GM19035 (cell line): ENCODE results near the gene KIF3C.
"Not testable (repeated sequence)": the region's sequence is repeated elsewhere in the genome, so short reads cannot be mapped to it uniquely, and the experiment has no call there.

ENCODE experiments used
- ATAC-seq: cut with Tn5 transposase; IDR thresholded peaks from one replicate; pipeline ENCODE4 v1.9.1; 2021; ENCODE audit not compliant: unreplicated experiment

The KIF3C gene

DNA sequence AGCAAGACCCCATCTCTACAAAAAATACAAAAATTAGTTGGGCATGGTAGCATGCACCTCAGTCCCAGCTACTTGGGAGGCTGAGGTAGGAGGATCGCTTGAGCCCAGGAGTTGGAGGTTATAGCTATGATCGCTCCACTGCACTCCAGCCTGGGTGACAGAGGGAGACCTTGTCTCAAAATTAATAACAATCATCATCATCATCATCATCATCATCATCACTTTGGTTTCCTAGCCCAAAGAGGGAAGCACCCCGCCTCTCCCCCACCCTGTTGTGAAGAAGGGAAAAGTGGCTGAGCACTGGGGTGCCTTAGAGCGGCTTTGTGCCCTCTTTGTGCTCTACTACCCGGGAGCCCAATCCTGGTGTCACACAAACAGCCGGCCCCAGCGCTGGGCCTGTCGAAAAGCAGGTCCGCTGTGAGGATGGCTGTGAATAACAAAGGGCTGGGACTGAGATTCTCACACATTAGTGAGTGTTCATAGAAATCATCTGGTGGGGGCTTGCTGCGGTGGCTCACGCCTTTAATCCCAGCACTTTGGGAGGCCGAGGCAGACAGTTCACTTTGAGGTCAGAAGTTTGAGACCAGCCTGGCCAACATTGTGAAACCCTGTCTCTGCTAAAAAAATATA, 61.4 kb downstream of the KIF3C start:
- ATAC-seq, result no peak

DNA sequence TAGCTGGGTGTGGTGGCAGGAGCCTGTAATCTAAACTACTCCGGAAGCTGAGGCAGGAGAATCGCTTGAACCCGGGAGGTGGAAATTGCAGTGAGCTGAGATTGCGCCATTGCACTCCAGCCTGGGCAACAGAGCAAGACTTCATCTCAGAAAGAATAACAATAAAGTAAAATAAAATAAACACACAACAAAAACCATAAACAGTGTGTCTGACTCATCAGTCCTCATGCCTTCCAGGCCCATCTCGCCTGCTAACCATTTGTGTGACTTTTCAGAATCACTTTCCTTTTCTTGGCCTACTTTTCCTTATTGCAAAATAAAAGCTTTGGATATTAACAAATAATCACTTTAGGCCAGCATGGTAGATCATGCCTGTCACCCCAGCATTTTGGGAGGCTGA, 62.0 kb downstream of the KIF3C start:
- no peak for ATAC-seq

DNA sequence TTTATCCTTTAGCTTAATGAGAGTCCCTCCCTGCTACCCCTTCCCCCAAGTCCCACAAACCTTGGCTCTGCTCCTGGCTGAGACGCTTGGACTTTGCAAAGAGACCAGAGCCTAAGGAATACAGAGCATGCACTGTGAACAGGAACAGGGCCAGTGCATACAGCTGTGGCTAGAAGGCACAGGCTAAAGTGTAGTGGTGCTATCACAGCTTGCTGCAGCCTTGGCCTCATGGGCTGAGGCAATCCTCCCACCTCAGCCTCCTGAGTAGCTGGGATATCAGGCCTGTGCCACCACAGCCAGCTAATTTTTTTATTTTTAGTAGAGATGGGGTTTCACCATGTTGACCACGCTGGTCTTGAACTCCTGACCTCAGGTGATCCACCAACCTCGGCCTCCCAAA, 64.5 kb downstream of the KIF3C start:
- no peak for ATAC-seq

DNA sequence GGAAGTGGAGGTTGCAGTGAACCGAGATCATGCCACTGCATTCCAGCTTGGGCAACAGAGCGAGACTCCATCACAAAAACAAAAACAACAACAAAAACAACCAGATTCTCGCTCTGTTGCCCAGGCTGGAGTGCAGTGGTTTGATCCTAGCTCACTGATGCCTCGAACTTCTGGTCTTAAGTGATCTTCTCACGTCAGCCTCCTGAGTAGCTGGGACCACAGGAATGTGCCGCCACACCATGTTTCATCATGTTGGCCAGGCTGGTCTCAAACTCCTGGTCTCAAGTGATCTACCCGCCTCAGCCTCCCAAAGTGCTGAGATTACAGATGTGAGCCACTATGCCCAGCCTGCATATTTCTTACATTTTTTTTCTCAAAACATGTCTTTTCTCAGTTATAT, 64.9 kb downstream of the KIF3C start:
- not testable (repeated sequence) for ATAC-seq

DNA sequence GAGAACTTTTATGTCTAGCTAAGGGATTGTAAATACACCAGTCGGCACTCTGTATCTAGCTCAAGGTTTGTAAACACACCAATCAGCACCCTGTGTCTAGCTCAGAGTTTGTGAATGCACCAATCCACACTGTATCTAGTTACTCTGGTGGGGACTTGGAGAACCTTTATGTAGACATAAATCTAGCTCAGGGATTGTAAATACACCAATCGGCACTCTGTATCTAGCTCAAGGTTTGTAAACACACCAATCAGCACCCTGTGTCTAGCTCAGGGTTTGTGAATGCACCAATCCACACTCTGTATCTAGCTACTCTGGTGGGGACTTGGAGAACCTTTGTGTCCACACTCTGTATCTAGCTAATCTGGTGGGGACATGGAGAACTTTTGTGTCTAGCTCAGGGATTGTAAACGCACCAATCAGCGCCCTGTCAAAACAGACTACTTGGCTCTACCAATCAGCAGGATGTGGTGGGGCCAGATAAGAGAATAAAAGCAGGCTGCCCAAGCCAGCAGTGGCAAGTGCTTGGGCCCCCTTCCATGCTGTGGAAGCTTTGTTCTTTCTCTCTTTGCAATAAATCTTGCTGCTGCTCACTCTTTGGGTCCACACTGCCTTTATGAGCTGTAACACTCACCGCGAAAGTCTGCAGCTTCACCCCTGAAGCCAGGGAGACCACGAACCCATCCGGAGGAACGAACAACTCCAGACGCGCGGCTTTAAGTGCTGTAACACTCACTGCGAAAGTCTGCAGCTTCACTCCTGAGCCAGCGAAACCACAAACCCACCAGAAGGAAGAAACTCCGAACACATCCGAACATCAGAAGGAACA, 66.1 kb downstream of the KIF3C start:
- not testable (repeated sequence) for ATAC-seq

DNA sequence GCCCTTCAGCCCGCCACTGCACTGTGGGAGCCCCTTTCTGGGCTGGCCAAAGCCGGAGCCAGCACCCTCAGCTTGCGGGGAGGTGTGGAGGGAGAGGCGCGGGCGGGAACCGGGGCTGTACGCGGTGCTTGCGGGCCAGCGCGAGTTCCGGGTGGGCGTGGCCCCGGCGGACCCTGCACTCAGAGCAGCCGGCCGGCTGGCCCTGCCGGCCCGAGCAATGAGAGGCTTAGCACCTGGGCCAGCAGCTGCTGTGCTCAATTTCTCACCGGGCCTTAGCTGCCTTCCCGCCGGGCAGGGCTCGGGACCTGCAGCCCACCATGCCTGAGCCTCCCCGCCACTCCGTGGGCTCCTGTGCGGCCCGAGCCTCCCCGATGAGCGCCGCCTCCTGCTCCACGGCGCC, 66.9 kb downstream of the KIF3C start:
- ATAC-seq, result not testable (repeated sequence)

DNA sequence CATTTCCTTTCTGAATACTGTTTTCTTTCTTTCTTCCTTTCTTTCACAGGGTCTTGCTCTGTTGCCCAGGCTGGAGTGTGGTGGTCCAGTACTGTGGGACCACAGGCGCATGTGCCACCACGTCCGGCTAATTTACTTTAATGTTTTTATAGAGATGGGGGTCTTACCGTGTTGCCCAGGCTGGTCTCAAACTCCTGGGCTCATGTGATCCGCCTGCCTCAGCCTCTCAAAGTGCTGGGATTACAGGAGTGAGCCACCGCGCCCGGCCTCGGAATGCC, 68.7 kb downstream of the KIF3C start:
- ATAC-seq, result not testable (repeated sequence)

DNA sequence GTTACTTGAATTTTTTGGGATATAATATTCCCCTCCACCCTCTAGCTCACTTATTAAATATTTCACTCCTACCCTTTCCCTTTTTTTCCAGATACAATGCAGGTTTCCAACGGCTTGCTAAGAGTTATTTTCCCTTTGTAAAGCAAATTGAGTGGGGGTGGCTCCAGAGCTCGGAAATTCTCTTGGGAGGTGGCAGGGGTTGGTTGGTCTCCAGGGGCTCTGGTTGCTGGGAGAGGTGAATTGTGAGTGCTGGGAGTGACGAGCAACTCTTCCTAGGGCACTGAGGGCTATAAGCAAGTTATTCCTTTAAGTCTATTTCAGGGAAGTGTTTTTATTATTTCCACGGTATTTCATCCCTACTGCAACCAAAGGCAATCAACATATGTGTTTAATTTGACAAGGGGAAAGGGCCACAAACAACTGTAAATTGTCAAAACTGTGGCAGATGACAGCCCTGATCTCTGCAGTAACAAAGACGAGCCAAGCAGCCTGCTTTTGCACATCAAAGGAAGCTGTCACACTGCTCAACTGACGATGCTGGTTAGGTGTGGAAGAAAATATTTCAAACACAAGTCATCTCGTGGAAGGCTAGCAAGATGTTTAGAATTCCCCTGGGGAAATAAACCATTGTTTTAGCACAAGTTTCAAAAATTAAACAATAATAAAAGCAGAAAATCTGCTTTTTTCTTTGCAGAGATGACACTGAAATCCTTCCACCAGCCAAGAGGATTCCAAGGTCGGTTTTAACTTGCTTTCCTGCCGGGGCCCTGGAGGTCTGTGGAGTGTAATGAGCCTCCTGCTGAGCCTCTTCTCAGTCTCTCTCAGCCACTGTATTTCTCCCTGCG, 69.2 kb downstream of the KIF3C start:
- ATAC-seq, result no peak

DNA sequence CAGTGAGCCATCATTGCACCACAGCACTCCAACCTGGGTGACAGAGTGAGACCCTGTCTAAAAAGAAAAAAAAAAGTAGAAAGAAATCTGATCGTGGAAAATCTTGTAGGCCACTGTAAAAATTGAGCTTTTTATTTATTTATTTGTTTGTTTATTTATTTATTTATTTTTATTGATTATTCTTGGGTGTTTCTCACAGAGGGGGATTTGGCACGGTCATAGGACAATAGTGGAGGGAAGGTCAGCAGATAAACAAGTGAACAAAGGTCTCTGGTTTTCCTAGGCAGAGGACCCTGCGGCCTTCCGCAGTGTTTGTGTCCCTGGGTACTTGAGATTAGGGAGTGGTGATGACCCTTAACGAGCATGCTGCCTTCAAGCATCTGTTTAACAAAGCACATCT, 72.7 kb downstream of the KIF3C start:
- not testable (repeated sequence) for ATAC-seq

DNA sequence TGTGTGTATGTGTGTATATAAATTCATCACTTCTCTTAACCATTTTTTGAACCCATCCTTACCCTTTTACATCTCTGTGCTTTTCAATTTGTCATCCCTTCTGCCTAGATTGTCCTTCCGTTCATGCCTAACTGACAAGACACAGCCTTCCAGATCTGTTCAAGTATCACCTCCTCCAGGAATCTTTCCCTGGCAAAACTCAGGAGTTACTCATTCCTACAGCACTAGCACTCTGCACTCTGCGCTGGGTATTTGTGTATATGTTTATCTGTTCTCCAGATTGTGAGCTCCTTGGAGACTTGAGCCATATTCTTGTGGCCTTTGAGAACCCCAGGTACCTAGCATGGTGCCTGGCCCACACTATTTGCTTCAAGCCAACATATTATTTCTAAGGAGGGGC, 77.2 kb downstream of the KIF3C start:
- ATAC-seq, result no peak

DNA sequence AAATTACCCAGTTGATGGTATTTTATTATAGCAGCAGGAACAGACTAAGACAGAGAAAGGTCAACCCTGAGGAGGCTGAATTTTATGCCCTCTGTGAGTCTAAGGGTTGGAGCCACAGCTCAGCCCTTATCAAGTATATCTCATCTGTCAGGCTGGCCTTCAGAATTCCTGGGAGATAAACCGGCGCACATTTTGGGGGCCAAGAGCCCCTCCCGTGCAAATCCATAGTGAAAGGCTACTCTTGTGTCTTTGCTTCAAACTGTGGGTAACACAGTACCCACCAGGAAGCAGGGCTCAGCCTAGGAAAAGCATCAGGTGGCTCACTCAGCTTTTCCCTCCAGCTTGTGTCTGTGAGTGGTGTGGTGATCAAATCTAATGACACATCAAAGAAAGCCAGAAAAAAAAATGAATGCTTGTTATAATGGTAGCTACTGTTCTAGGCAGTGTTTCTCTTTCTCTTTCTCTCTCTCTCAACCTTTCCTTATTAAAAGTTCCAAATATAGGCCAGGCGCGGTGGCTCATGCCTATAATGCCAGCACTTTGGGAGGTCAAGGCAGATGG, 79.0 kb downstream of the KIF3C start:
- no peak for ATAC-seq

DNA sequence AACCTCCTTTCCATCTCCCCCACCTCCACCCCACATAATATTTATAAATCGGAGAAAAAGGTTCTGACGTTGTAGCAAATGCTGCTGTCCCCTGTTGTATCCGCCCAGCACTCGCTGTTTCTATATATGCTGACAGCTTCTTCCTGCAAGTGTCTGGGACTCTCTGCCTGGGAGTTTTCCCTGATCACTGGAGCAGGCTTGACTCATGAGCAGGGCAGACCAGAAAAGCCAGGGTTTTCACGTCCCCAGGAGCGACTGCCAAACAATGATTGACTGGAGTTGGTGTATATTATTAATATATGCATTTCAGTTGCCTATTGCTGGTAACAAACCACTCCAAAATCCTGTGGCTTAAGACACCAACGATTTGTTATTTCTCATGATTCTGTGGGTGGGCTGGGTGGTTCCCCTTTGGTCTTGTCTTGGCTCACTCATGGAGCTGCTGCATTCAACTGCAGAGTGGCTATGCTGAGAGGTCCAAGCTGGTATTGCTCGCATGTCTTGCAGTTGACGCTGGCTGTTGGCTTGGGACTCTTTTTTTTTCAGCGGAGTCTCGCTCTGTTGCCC, 82.8 kb downstream of the KIF3C start:
- ATAC-seq, result no peak

DNA sequence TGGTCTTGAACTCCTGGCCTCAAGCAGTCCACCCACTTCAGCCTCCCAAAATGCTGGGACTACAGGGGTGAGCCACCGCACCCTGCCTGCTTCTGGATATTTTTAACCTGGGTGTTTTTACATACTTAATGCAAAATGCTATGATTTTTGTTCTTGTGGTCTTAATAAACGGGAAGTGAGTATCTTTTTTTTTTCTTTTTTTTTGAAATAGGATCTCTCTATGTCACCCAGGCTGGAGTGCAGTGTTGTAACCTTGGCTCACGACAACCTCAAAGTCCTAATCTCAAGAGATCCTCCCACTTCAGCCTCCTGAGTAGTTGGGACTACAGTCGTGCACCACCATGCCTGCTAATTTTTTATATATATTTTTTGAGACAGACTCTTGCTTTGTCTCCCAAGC, 84.8 kb downstream of the KIF3C start:
- no peak for ATAC-seq

DNA sequence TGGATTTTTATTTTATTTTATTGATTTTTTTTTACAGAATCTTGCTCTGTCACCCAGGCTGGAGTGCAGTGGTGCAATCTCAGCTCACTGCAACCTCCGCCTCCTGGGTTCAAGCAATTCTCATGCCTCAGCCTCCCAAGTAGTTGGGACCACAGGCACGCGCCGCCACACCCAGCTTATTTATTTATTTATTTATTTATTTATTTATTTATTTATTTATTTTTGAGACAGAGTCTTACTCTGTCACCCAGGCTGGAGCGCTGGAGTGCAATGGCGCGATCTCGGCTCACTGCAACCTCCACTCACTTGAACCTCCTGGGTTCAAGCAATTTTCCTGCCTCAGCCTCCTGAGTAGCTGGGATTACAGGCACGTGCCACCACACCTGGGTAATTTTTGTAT, 86.0 kb downstream of the KIF3C start:
- ATAC-seq, result not testable (repeated sequence)

DNA sequence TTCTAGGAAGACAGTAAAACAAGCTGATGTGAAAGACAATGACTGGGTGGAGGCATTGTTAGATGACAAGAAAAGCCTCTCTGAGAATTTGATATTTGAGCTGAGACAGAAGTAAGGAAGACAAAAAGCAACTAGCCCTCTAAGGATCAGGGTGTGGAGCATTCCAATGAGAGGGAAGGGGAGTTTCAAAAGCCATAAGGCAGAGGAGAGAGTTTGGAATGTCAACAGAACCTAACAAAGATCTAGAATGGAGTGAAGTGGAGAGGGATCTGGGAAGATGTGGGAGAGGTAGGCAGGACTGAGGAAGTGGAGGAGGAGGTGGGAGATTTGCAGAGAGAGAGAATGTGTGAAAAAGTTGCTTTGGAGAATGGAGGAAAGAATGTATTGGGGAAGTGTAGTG, 86.7 kb downstream of the KIF3C start:
- no peak for ATAC-seq

DNA sequence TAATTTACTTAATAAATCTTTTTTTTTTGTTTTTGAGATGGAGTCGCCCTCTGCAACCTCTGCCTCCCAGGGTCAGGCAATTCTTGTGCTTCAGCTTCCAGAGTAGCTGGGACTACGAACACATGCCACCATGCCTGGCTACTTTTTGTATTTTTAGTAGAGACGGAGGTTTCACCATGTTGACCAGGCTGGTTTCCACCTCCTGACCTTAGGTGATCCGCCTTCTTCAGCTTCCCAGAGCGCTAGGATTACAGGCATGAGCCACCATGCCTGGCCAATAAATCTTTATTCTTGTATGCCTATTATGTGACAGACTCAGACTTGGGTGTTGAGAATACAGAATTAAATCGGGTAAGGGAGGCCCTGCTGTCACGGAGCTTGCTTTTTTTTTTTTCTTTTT, 87.3 kb downstream of the KIF3C start:
- no peak for ATAC-seq

DNA sequence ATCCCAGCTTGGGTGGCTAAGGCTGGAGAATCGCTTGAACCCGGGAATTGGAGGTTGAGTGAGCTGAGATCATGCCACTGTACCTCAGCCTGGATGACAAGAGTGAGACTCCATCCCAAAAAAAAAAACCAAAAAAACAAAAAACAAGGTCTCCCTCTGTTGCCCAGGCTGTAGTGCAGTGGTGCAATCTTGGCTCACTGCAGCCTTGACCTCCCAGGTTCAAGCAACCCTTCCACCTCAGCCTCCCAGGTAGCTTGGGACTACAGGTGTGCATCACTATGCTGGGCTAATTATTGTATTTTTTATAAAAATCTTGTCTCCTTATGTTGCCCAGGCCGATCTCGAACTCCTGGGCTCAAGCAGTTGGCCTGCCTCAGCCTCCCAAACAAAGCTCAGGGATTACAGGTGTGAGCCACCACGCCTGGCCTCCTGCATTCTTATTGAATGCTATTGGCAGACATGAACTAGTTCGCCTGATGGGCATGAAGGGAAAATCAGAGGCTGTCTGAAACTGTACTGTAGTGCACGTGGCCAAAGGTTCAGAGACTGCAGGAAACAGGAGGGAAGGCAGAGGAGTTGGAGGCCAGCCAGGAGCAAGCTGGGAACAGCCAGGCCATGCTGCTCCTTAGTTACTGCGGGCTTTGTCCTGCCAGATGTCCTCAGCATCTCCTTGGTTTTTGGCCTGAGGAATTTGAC, 88.0 kb downstream of the KIF3C start:
- ATAC-seq, result no peak

DNA sequence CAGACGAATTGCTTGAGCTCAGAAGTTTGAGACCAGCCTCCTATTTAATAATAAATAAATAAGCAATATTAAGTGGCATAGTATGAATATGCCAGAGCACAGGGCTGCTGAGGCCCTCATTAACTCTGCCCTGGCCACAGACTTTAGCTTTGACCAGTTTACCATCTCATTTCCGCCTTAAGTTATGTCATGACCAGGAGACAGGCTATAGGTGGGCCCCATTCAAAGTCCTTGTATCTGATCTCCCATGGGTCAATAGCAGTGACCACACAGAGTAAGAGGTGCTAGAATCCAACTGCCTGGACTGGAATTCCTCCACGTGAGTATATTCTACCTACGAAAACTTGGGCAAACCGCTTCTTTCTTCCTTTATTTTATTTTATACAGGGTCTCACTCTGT, 90.6 kb downstream of the KIF3C start:
- no peak for ATAC-seq

DNA sequence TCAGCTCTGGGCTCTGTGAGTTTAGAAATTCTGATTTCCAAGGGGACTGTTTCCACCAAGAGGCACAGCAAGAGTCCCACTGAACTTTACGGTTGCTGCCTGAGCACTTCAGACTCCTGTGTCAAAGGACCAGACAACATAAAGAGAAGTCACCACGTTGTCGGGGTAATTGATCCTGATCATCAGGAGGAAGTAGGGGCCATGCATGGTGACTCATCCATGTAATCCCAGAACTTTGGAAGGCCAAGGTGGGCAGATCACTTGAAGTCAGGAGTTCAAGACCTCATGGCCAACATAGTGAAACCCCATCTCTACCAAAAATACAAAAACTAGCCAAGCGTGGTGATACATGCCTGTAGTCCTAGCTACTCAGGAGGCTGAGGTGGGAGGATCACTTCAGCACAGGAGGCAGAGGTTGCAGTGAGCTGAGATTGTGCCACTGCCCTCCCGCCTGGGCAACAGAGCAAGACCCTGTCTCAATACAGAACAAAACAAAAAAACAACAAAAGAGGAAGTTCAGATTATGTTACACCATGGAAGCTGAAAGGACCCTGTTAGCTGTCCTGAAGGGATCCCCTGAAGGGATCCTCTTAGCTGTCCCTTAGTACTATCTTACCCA, 94.6 kb downstream of the KIF3C start:
- ATAC-seq, result no peak

DNA sequence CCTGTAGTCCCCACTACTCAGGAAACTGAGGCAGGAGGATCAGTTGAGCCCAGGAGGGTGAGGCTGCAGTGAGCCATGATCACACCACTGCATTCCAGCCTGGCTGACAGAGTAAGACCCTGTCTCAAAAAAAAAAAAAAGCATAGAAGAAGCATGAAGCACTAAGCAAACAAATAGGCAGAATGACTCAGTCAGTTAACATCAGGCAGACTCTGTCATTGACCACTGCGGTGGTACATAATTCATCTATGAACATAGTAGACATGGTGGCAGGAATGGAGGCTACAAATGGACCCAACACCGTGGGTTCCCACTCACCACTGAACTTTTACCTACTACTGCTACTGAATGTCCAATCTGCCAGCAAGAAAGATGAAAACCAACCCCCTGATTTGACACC, 96.4 kb downstream of the KIF3C start:
- no peak for ATAC-seq
